Lower lobe of right lung (tissue), 2 donors: ENCODE data around the gene HDAC7. TPM values are rescaled to one million over a fixed set of nuclear protein-coding genes. Genes with fewer than 3 reads are reported as not detected.

Source experiments
- ATAC-seq, 2 donors: fragments of 200-7000 bp; cut with Tn5 transposase; one replicate each; pipeline ENCODE4 v1.9.1; 2020 to 2022; ENCODE audit warnings: mild to moderate bottlenecking in 2 of 2, moderate library complexity in 2 of 2
- DNase-seq: peaks from one replicate; pipeline ENCODE4 v3.0.0-alpha.2; 2020
- H3K27ac ChIP-seq: fragments of 200-600 bp; one replicate; pipeline ENCODE4 v1.8.0; 2022
- H3K27me3 ChIP-seq: fragments of 200-600 bp; one replicate; pipeline ENCODE4 v1.8.0; 2022; ENCODE audit warnings: low read depth
- H3K36me3 ChIP-seq: fragments of 200-600 bp; one replicate; pipeline ENCODE4 v1.8.0; 2022; ENCODE audit warnings: mild to moderate bottlenecking
- H3K4me1 ChIP-seq: fragments of 200-600 bp; one replicate; pipeline ENCODE4 v1.8.0; 2022
- H3K4me3 ChIP-seq: fragments of 200-600 bp; one replicate; pipeline ENCODE4 v1.8.0; 2022; ENCODE audit warnings: mild to moderate bottlenecking
- H3K9me3 ChIP-seq: fragments of 200-600 bp; one replicate; pipeline ENCODE4 v1.8.0; 2022
- intact Hi-C: fragments of 100-400 bp; cut with DNase I; formaldehyde crosslinking; loops from one replicate; pipeline ENCODE4 v1.11.0; 2022
- total RNA-seq: library from RNA; stranded (reverse); fragmentation: NEBNext Ultra II Directional; extraction: Animal tissue kit (Norgen Biotek cat#: 25700); gene quantifications from one replicate; pipeline ENCODE4 v1.2.1, GENCODE V29; 2021
- TF ChIP-seq, protein P1 (sequence below): fragments of 200-600 bp; IDR thresholded peaks from one replicate; pipeline ENCODE4 v1.8.0; 2022; ENCODE audit warnings: antibody characterized with exemption, mild to moderate bottlenecking
- donor health status: DM: no; HTN: yes; CAD: no; lungs with severe emphysema.

HDAC7 gene
- total RNA-seq, 1 donor from 2014 or later, result 104 TPM

DNA sequence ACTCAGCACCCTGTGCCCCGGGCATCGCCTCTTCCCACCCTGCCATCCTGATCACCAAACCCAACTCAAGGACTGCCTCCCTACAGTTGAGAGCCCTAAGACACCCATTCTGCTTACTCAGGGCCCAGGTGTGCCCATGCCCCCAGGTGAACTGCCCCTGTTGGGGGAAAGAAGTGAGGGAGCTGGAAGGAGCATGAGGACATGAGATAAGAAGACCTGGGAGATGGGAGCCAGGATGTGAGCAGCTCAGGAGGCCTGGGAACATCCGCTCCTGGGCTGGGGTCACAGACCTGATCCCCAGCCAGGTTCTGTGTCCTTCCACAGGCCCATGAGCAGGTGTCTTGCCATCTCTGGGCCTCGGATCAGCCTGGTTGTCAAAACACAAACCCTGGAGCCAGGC is 67.6 kb downstream of the HDAC7 start:
- Histone ChIP-seq H3K27ac (peak overlapping the region; percentile 84), H3K9me3 (no peaks in the 10 kb centered on the region), H3K27me3 (no peaks in the 10 kb centered on the region), H3K4me1 (peaks cover 54% of the 10 kb centered on the region), H3K36me3 (peaks cover 43% of the 10 kb centered on the region), H3K4me3 (no peak overlapping the region)
- intact Hi-C loops, result no loop called here
- TF ChIP-seq, protein P1, sequence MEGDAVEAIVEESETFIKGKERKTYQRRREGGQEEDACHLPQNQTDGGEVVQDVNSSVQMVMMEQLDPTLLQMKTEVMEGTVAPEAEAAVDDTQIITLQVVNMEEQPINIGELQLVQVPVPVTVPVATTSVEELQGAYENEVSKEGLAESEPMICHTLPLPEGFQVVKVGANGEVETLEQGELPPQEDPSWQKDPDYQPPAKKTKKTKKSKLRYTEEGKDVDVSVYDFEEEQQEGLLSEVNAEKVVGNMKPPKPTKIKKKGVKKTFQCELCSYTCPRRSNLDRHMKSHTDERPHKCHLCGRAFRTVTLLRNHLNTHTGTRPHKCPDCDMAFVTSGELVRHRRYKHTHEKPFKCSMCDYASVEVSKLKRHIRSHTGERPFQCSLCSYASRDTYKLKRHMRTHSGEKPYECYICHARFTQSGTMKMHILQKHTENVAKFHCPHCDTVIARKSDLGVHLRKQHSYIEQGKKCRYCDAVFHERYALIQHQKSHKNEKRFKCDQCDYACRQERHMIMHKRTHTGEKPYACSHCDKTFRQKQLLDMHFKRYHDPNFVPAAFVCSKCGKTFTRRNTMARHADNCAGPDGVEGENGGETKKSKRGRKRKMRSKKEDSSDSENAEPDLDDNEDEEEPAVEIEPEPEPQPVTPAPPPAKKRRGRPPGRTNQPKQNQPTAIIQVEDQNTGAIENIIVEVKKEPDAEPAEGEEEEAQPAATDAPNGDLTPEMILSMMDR, result no peak
- no peak for DNase-seq
- no peak for ATAC-seq

DNA sequence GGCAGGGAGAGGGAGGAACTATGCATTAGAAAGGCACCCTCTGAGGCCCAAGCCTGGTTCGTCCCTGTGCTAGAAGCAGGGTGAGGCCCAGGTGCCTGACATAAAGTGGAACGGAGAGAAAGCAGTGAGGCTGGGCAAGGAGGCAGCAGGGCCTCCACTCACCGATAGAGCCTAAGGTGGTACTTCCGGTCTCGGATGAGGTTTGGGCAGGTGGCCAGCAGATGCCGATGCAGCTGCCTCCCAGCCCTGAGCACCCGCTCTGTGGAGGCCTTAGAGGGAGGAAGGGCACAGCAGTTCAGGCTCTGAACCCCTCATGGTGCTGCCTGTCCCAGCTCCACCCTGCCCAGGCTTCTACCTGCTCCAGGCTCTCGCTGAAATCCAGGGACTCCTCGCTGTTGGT is 68.1 kb downstream of the HDAC7 start:
- TF ChIP-seq, protein P1, result no peak
- Histone ChIP-seq H3K27ac (no peak overlapping the region), H3K36me3 (peaks cover 48% of the 10 kb centered on the region), H3K4me3 (no peak overlapping the region), H3K27me3 (no peaks in the 10 kb centered on the region), H3K9me3 (no peaks in the 10 kb centered on the region), H3K4me1 (peaks cover 49% of the 10 kb centered on the region)
- intact Hi-C loops, result no loop called here
- DNase-seq, result no peak
- no peak for ATAC-seq

DNA sequence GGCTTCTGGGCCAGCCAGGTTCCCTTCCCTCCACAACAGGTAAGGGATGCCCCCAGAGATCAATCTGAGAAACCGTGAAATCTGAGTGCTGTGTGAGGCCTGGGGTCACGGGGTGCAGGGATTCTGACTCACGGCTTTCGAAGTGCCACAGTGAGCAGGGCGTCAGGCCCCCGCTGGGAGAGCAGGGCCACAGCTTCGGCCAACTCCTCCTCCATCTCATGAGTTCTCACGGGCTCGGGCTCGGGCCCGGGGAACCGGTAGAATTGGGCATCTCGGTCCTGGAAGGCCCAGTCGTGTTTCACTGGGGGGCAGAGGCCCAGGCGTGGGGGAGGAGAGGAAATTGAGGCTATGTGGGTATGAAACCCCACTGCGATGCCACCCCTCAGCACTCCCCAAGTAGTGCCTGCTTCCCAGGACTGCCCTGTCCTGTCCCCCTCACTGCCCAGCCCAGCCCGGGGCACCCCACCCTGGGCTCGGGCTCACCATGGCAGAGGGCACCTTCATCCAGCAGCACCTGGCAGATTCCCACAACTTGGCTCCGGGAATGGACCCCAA is 68.7 kb downstream of the HDAC7 start:
- TF ChIP-seq, protein P1, result no peak
- DNase-seq (no peak), ATAC-seq (no peak)
- H3K36me3 ChIP-seq, result peaks cover 53% of the 10 kb centered on the region
- no peaks in the 10 kb centered on the region for H3K9me3 ChIP-seq
- H3K27ac ChIP-seq, result no peak overlapping the region
- intact Hi-C loops, result no loop called here
- H3K4me1 ChIP-seq, result peaks cover 43% of the 10 kb centered on the region
- no peak overlapping the region for H3K4me3 ChIP-seq
- no peaks in the 10 kb centered on the region for H3K27me3 ChIP-seq

GRCh38 chr12:47750229-47750798 is 69.4 kb downstream of the HDAC7 start:
- Histone ChIP-seq H3K27me3 (no peaks in the 10 kb centered on the region), H3K36me3 (peaks cover 53% of the 10 kb centered on the region), H3K9me3 (no peaks in the 10 kb centered on the region), H3K27ac (no peak overlapping the region), H3K4me1 (peaks cover 36% of the 10 kb centered on the region), H3K4me3 (no peak overlapping the region)
- TF ChIP-seq, protein P1, result no peak
- DNase-seq (no peak), ATAC-seq (no peak)
- intact Hi-C loops, result no loop called here

GRCh38 chr12:47748899-47749298 is 70.8 kb downstream of the HDAC7 start:
- no peaks in the 10 kb centered on the region for H3K27me3 ChIP-seq
- intact Hi-C loops, result no loop called here
- ATAC-seq (no peak), DNase-seq (no peak)
- H3K27ac ChIP-seq, result no peak overlapping the region
- TF ChIP-seq, protein P1, result no peak
- H3K4me1 ChIP-seq, result peaks cover 22% of the 10 kb centered on the region
- H3K4me3 ChIP-seq, result no peak overlapping the region
- H3K36me3 ChIP-seq, result peaks cover 53% of the 10 kb centered on the region
- no peaks in the 10 kb centered on the region for H3K9me3 ChIP-seq
